Skeletal muscle tissue (tissue), 4 donors: ENCODE measurements around the gene COL5A2. TPM values are rescaled to one million over a fixed set of nuclear protein-coding genes. Genes with fewer than 3 reads are reported as not detected.
A peak's percentile ranks its signal among the peaks of the same experiment; 100 is the strongest.

Experiments
- H3K27ac ChIP-seq: one replicate; pipeline ENCODE4 v1.7.0; 2013; ENCODE audit warnings: mild to moderate bottlenecking, low read depth, low read length, inconsistent platforms
- H3K27me3 ChIP-seq, 3 donors: one replicate each; pipeline ENCODE4 v1.7.0; 2013; ENCODE audit warnings: low read length in 3 of 3; ENCODE audit not compliant: control insufficient read depth in 3 of 3, insufficient read depth in 3 of 3
- H3K36me3 ChIP-seq, 3 donors: one replicate each; pipeline ENCODE4 v1.7.0; 2013; ENCODE audit warnings: low read length in 3 of 3; ENCODE audit not compliant: control insufficient read depth in 3 of 3, insufficient read depth in 3 of 3
- H3K4me1 ChIP-seq, 3 donors: one replicate each; pipeline ENCODE4 v1.7.0; 2013; ENCODE audit warnings: low read length in 3 of 3, mild to moderate bottlenecking in 3 of 3; ENCODE audit not compliant: control insufficient read depth in 3 of 3, insufficient read depth in 3 of 3
- H3K4me3 ChIP-seq, 3 donors: one replicate each; pipeline ENCODE4 v1.7.0; 2013; ENCODE audit warnings: low read length in 3 of 3
- H3K9ac ChIP-seq, 3 donors: one replicate each; pipeline ENCODE4 v1.7.0; 2013; ENCODE audit warnings: low read length in 3 of 3, mild to moderate bottlenecking in 3 of 3, moderate library complexity in 2 of 3, low read depth in 1 of 3
- H3K9me3 ChIP-seq, 3 donors: one replicate each; pipeline ENCODE4 v1.7.0; 2013; ENCODE audit warnings: low read length in 3 of 3; ENCODE audit not compliant: control insufficient read depth in 3 of 3
- total RNA-seq: library from RNA; depleted of rRNA; stranded (reverse); fragments of >200 nt; gene quantifications from one replicate; pipeline ENCODE4 v1.2.3, GENCODE V29; 2014
- donor health status: Osteomylitis.

Gene COL5A2
- total RNA-seq, 1 donor from 2014 or later: 404 TPM

DNA sequence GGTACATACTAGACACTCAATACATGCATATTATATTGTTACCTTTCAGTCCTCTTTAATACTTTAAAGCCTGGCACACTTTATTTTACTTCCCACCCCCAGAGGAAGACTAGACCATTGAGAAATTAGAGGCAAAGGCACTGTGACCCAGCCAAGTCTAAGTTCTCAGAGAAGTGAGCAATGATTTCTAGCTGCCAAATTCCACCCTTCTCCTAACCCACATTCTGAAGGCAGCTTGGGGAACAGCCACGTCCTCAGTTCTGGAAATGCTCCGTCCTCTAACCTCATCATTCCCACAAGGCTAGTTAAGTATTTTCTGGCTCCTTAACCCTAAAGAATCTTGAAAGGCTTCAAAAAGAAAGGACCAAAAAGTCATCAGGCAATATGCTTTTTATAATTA lies 86.6 kb downstream of the COL5A2 start:
- Histone ChIP-seq H3K27me3 (no peaks in the 10 kb centered on the region), H3K9me3 (no peaks in the 10 kb centered on the region), H3K9ac (peak overlapping the region in 1 of 3 donors; percentile 3), H3K4me3 (no peak overlapping the region), H3K27ac (peak overlapping the region; percentile 19), H3K36me3 (peaks cover 0 to 4% (median 0%) of the 10 kb centered on the region in 3 donors), H3K4me1 (peaks cover 3 to 13% (median 5%) of the 10 kb centered on the region in 3 donors)

GRCh38 chr2:189091253-189091652 lies 88.3 kb downstream of the COL5A2 start:
- H3K27me3 ChIP-seq: no peaks in the 10 kb centered on the region
- no peak overlapping the region for H3K4me3 ChIP-seq
- peaks cover 0 to 4% (median 0%) of the 10 kb centered on the region in 3 donors for H3K36me3 ChIP-seq
- H3K9ac ChIP-seq: no peak overlapping the region
- H3K4me1 ChIP-seq: peaks cover 3 to 13% (median 5%) of the 10 kb centered on the region in 3 donors
- no peaks in the 10 kb centered on the region for H3K9me3 ChIP-seq
- no peak overlapping the region for H3K27ac ChIP-seq

DNA sequence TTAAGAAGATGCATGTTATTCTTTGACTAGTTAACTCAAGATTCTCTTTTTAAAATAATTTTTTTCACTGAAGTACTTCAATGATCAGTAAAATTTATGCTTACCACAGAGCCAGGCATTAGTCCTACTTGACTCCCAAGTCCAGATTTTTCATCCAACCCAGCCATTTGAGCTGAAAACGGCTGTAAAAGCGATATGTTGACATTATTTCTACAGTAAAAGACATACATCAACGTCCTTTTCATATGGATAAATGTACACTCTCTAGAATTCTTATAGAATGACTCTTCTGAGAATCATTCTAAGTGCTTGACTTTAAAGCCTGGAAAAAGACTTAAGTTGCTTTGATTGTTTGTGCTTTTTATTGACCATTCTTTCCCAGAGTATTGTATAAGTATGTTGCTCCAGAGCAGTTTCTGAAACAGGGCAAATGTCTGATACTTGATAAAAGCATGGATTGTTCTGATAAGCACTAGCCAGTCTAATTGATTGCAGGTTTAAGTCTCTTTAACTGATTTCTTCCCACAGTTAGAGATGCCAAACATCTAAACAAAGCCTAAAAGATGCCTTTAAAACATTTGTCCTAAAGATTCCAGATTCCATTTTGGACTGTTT lies 90.9 kb downstream of the COL5A2 start:
- Histone ChIP-seq H3K27me3 (no peaks in the 10 kb centered on the region), H3K4me1 (peaks cover 0 to 11% (median 3%) of the 10 kb centered on the region in 3 donors), H3K9ac (no peak overlapping the region), H3K27ac (no peak overlapping the region), H3K4me3 (no peak overlapping the region), H3K36me3 (peaks cover 0 to 4% (median 0%) of the 10 kb centered on the region in 3 donors), H3K9me3 (no peaks in the 10 kb centered on the region)

DNA sequence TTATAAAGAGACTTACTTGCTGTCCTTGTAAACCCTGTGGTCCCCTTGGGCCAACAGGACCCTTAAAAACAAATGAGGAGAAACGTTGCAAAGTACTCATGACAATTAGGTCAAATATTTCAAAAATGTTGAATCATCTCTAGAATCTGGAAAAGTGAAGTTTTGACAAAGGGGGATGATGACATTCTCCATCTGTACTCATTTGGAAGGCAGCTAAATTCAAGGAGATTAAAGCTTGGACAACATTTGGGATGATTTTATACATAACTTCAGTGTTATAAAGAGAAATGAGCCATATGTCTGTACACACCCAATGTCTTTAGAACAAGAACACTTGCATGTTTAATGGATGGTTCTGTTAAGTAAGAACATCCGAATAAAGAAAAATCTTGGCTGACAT lies 92.9 kb downstream of the COL5A2 start:
- Histone ChIP-seq H3K4me3 (no peak overlapping the region), H3K9ac (no peak overlapping the region), H3K4me1 (peaks cover 4 to 12% (median 8%) of the 10 kb centered on the region in 3 donors), H3K27me3 (no peaks in the 10 kb centered on the region), H3K27ac (no peak overlapping the region), H3K36me3 (peaks cover 0 to 4% (median 0%) of the 10 kb centered on the region in 3 donors), H3K9me3 (no peaks in the 10 kb centered on the region)

DNA sequence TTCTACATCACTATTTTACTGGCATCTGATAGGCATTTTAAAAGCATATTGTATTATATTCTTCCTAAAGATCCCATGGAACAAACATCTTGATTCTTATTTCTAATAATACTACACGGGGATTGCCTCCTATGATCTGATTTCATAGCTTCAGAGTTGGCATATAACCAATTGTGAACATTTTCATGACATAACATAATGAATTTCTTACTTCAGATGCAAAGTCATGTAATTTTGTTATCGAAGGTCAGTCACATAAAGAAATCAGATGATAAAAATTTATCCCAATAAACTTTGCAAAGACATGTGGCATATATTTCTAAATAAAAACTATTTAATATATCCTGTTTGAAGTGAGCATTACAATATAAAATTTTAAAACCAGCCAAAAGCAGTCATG lies 93.3 kb downstream of the COL5A2 start:
- Histone ChIP-seq H3K9me3 (no peaks in the 10 kb centered on the region), H3K4me3 (no peak overlapping the region), H3K9ac (no peak overlapping the region), H3K27ac (no peak overlapping the region), H3K4me1 (peaks cover 4 to 12% (median 8%) of the 10 kb centered on the region in 3 donors), H3K27me3 (no peaks in the 10 kb centered on the region), H3K36me3 (peaks cover 0 to 4% (median 0%) of the 10 kb centered on the region in 3 donors)

DNA sequence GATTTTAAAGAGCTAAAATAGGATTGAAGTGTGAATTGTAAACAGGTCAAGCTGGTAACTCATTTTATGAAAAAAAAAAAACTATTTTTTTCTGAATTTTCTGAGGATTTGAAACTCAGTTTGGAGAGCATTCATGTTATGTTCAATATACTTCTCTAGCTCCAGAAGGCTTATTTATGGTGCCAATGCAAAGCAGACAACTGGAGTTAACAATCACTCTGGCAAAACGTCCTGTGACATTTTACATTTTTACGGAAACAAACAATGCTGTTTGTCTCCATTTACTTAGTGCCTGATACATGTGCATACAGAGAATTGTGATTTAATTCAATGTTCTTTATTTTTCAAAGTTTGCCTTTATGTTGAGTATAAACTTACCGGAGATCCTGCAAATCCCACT lies 96.0 kb downstream of the COL5A2 start:
- Histone ChIP-seq H3K27ac (no peak overlapping the region), H3K9me3 (no peaks in the 10 kb centered on the region), H3K4me3 (no peak overlapping the region), H3K36me3 (peaks cover 0 to 2% (median 0%) of the 10 kb centered on the region in 3 donors), H3K4me1 (peaks cover 4 to 12% (median 8%) of the 10 kb centered on the region in 3 donors), H3K9ac (no peak overlapping the region), H3K27me3 (no peaks in the 10 kb centered on the region)

GRCh38 chr2:189083106-189083505 lies 96.5 kb downstream of the COL5A2 start:
- peaks cover 0 to 2% (median 0%) of the 10 kb centered on the region in 3 donors for H3K36me3 ChIP-seq
- no peaks in the 10 kb centered on the region for H3K9me3 ChIP-seq
- H3K4me3 ChIP-seq: peak overlapping the region in 1 of 3 donors; percentile 6
- no peak overlapping the region for H3K9ac ChIP-seq
- H3K27me3 ChIP-seq: no peaks in the 10 kb centered on the region
- H3K4me1 ChIP-seq: peaks cover 4 to 12% (median 8%) of the 10 kb centered on the region in 3 donors
- H3K27ac ChIP-seq: peak overlapping the region; percentile 27

GRCh38 chr2:189082376-189082975 lies 97.1 kb downstream of the COL5A2 start:
- H3K9ac ChIP-seq: no peak overlapping the region
- no peak overlapping the region for H3K4me3 ChIP-seq
- H3K9me3 ChIP-seq: no peaks in the 10 kb centered on the region
- H3K4me1 ChIP-seq: peaks cover 4 to 12% (median 8%) of the 10 kb centered on the region in 3 donors
- peaks cover 0 to 2% (median 0%) of the 10 kb centered on the region in 3 donors for H3K36me3 ChIP-seq
- H3K27me3 ChIP-seq: no peaks in the 10 kb centered on the region
- H3K27ac ChIP-seq: peak overlapping the region; percentile 27

GRCh38 chr2:189076572-189076971 lies 103.0 kb downstream of the COL5A2 start:
- Histone ChIP-seq H3K4me3 (no peak overlapping the region), H3K27me3 (no peaks in the 10 kb centered on the region), H3K9me3 (no peaks in the 10 kb centered on the region), H3K4me1 (peaks cover 0 to 9% (median 0%) of the 10 kb centered on the region in 3 donors), H3K36me3 (peaks cover 0 to 2% (median 0%) of the 10 kb centered on the region in 3 donors), H3K27ac (no peak overlapping the region), H3K9ac (no peak overlapping the region)

- Histone ChIP-seq H3K4me3 (no peak overlapping the region), H3K27ac (no peak overlapping the region), H3K27me3 (no peaks in the 10 kb centered on the region), H3K9me3 (no peaks in the 10 kb centered on the region), H3K4me1 (peaks cover 0 to 9% (median 0%) of the 10 kb centered on the region in 3 donors), H3K9ac (no peak overlapping the region), H3K36me3 (peaks cover 0 to 2% (median 0%) of the 10 kb centered on the region in 3 donors)
Measured at GRCh38 chr2:189076120-189076519, 103.4 kb downstream of the COL5A2 start.
